Measurements from ENCODE around the gene THSD8. TPM values are rescaled to one million over a fixed set of nuclear protein-coding genes. Genes with fewer than 3 reads are reported as not detected.

The THSD8 gene
- total and polyA plus RNA-seq, 2 experiments from 2014 or later, result 15.0 TPM; not detected in 1

GRCh38 chr19:12783291-12783848, 18.5 kb upstream of the THSD8 start:
- peaks cover 28% of the 10 kb centered on the region for H3K4me1 ChIP-seq (ENCODE audit: low read depth)
- H3K27ac ChIP-seq, result no peak overlapping the region
- TF ChIP-seq CTCF (IDR thresholded peaks at IDR 0.05; ENCODE audit: low read depth, low read length), result no peak
- H3K4me3 ChIP-seq, result peak overlapping the region; percentile 39
- H3K27me3 ChIP-seq, result no peaks in the 10 kb centered on the region
- H3K9me3 ChIP-seq (ENCODE audit: low read depth), result no peaks in the 10 kb centered on the region
- H3K36me3 ChIP-seq, result no peaks in the 10 kb centered on the region
- DNase-seq (ENCODE audit: low read depth in 1 of 2, low spot score in 1 of 2), result no peak

GRCh38 chr19:12783849-12784393, 17.9 kb upstream of the THSD8 start:
- Histone ChIP-seq H3K27ac (peak overlapping the region; percentile 68), H3K4me1 (ENCODE audit: low read depth) (peaks cover 34% of the 10 kb centered on the region), H3K4me3 (no peak overlapping the region), H3K27me3 (no peaks in the 10 kb centered on the region), H3K9me3 (ENCODE audit: low read depth) (no peaks in the 10 kb centered on the region), H3K36me3 (no peaks in the 10 kb centered on the region)
- TF ChIP-seq CTCF (IDR thresholded peaks at IDR 0.05; ENCODE audit: low read depth, low read length), result no peak
- no peak for DNase-seq (ENCODE audit: low read depth in 1 of 2, low spot score in 1 of 2)

GRCh38 chr19:12784394-12784870, 17.4 kb upstream of the THSD8 start:
- H3K27ac ChIP-seq, result peak overlapping the region; percentile 68

GRCh38 chr19:12784871-12785430, 16.9 kb upstream of the THSD8 start:
- peak in 1 of 2 donors; percentile 21 for DNase-seq (ENCODE audit: low read depth in 1 of 2, low spot score in 1 of 2)
- no peaks in the 10 kb centered on the region for H3K9me3 ChIP-seq (ENCODE audit: low read depth)

More at GRCh38 chr19:12784394-12784870, 17.4 kb upstream of the THSD8 start:
- Histone ChIP-seq H3K4me1 (ENCODE audit: low read depth) (peaks cover 38% of the 10 kb centered on the region), H3K4me3 (no peak overlapping the region), H3K9me3 (ENCODE audit: low read depth) (no peaks in the 10 kb centered on the region), H3K36me3 (no peaks in the 10 kb centered on the region), H3K27me3 (no peaks in the 10 kb centered on the region)
- no peak for TF ChIP-seq CTCF (IDR thresholded peaks at IDR 0.05; ENCODE audit: low read depth, low read length)
- DNase-seq (ENCODE audit: low read depth in 1 of 2, low spot score in 1 of 2), result no peak

GRCh38 chr19:12785431-12786031, 16.3 kb upstream of the THSD8 start:
- Histone ChIP-seq H3K4me1 (ENCODE audit: low read depth) (peaks cover 38% of the 10 kb centered on the region), H3K4me3 (no peak overlapping the region), H3K27me3 (no peaks in the 10 kb centered on the region), H3K27ac (peak overlapping the region; percentile 68), H3K36me3 (no peaks in the 10 kb centered on the region), H3K9me3 (ENCODE audit: low read depth) (no peaks in the 10 kb centered on the region)
- no peak for DNase-seq (ENCODE audit: low read depth in 1 of 2, low spot score in 1 of 2)
- TF ChIP-seq CTCF (IDR thresholded peaks at IDR 0.05; ENCODE audit: low read depth, low read length), result no peak

More at GRCh38 chr19:12784871-12785430, 16.9 kb upstream of the THSD8 start:
- peak overlapping the region; percentile 68 for H3K27ac ChIP-seq
- no peaks in the 10 kb centered on the region for H3K27me3 ChIP-seq
- peaks cover 38% of the 10 kb centered on the region for H3K4me1 ChIP-seq (ENCODE audit: low read depth)
- no peak for TF ChIP-seq CTCF (IDR thresholded peaks at IDR 0.05; ENCODE audit: low read depth, low read length)
- no peaks in the 10 kb centered on the region for H3K36me3 ChIP-seq
- no peak overlapping the region for H3K4me3 ChIP-seq

Data from cardiac muscle cell (in vitro differentiated cells and primary cell).